Body of pancreas (tissue), 4 donors: ENCODE measurements around the gene FILIP1L.

Source experiments
- CTCF ChIP-seq, 7 experiments: fragments of 450-650 bp in 4 of 7; fragments of 200-600 bp in 3 of 7; sonication (generic) in 3 of 7; IDR thresholded peaks; one replicate each; pipeline ENCODE4 v1.5.1; 2016 to 2019; ENCODE audit warnings: antibody characterized with exemption in 7 of 7
- POLR2A ChIP-seq, 3 donors: fragments of 450-650 bp; IDR thresholded peaks; one replicate each; pipeline ENCODE4 v1.6.1; 2016; ENCODE audit warnings: antibody characterized with exemption in 3 of 3, mild to moderate bottlenecking in 2 of 3

- TF ChIP-seq CTCF (IDR thresholded peaks at IDR 0.05) (no peak), POLR2A (IDR thresholded peaks at IDR 0.05) (no peak)
Observed at GRCh38 chr3:100102757-100103156, 11.5 kb downstream of the FILIP1L start.
